HG03039 (cell line): Measurements from ENCODE around the gene ATAD3A.

Source experiments
- ATAC-seq: cut with Tn5 transposase; IDR thresholded peaks from one replicate; pipeline ENCODE4 v1.9.1; 2021; ENCODE audit warnings: mild to moderate bottlenecking, moderate library complexity; ENCODE audit not compliant: unreplicated experiment

The ATAD3A gene

GRCh38 chr1:1574721-1575537 is 63.0 kb downstream of the ATAD3A start, which contains the start of gene SSU72:
Gene SSU72, minus strand, starts transcription at chr1:1574863. Its CDS starts 306 bp downstream, at chr1:1574557.
- peak; percentile 80 for ATAC-seq

- ATAC-seq: no peak
These were observed 65.5 kb downstream of the ATAD3A start for GRCh38 chr1:1577367-1578011.

GRCh38 chr1:1578371-1578940 is 66.5 kb downstream of the ATAD3A start:
- ATAC-seq: no peak

- ATAC-seq: no peak
These were observed 70.8 kb downstream of the ATAD3A start for GRCh38 chr1:1582585-1583346.

- no peak for ATAC-seq
These were observed 71.5 kb downstream of the ATAD3A start for GRCh38 chr1:1583347-1584010.
